Peyer's patch (tissue), 4 donors: ENCODE data around the gene RXRA. TPM values are rescaled to one million over a fixed set of nuclear protein-coding genes. Genes with fewer than 3 reads are reported as not detected.
A peak's percentile ranks its signal among the peaks of the same experiment; 100 is the strongest.

ENCODE experiments used
- DNase-seq, 3 donors: peaks; one replicate each; pipeline ENCODE4 v3.0.0-alpha.2; 2017 to 2019
- H3K27ac ChIP-seq, 4 donors: fragments of 200-600 bp; sonication (generic); one replicate each; pipeline ENCODE4 v1.5.1; 2016 to 2019
- H3K27me3 ChIP-seq, 2 donors: fragments of 200-600 bp; sonication (generic); one replicate each; pipeline ENCODE4 v1.5.1; 2019
- H3K36me3 ChIP-seq, 3 donors: fragments of 200-600 bp; sonication (generic); one replicate each; pipeline ENCODE4 v1.5.1; 2016 to 2019
- H3K4me1 ChIP-seq, 4 donors: fragments of 200-600 bp; sonication (generic); one replicate each; pipeline ENCODE4 v1.5.1; 2016 to 2019
- H3K4me3 ChIP-seq, 4 donors: fragments of 200-600 bp; sonication (generic); 1 replicate in 3 of 4; 2 replicates in 1 of 4; pipeline ENCODE4 v1.5.1; 2016 to 2019; ENCODE audit warnings: mild to moderate bottlenecking in 1 of 4
- H3K9me3 ChIP-seq, 4 donors: fragments of 200-600 bp; sonication (generic); one replicate each; pipeline ENCODE4 v1.5.1; 2016 to 2019; ENCODE audit warnings: mild to moderate bottlenecking in 1 of 4
- CTCF ChIP-seq, 6 experiments: fragments of 450-650 bp in 4 of 6; fragments of 200-600 bp in 2 of 6; sonication (generic) in 1 of 6; IDR thresholded peaks; one replicate each; pipeline ENCODE4 v1.5.1; 2017 to 2019; ENCODE audit warnings: antibody characterized with exemption in 6 of 6, mild to moderate bottlenecking in 3 of 6, moderate library complexity in 1 of 6
- POLR2A ChIP-seq, 2 donors: fragments of 450-650 bp; IDR thresholded peaks; one replicate each; pipeline ENCODE4 v1.5.1; 2017; ENCODE audit warnings: antibody characterized with exemption in 2 of 2, mild to moderate bottlenecking in 2 of 2, moderate library complexity in 2 of 2
- total RNA-seq, 4 donors: library from RNA; depleted of rRNA; stranded (reverse); fragments of >200 nt; gene quantifications; one replicate each; pipeline ENCODE4 v1.1.0, GENCODE V29; 2016

Gene RXRA
- total RNA-seq, 4 donors from 2014 or later = 54.5 to 83.6 (median 65.4) TPM

GRCh38 chr9:134333234-134333873 lies 7.1 kb downstream of the RXRA start:
- Histone ChIP-seq H3K4me3 (peak overlapping the region in 2 of 4 donors; percentile 12 to 18), H3K27me3 (no peaks in the 10 kb centered on the region), H3K4me1 (peaks cover 0 to 99% (median 24%) of the 10 kb centered on the region in 4 donors), H3K27ac (peak overlapping the region; percentile 17 to 98 (median 80)), H3K9me3 (no peaks in the 10 kb centered on the region), H3K36me3 (no peaks in the 10 kb centered on the region)
- DNase-seq = peak in 2 of 3 donors; percentile 89 to 90
- TF ChIP-seq CTCF (IDR thresholded peaks at IDR 0.05) (no peak), POLR2A (IDR thresholded peaks at IDR 0.05) (no peak)

GRCh38 chr9:134333874-134334581 lies 7.8 kb downstream of the RXRA start:
- Histone ChIP-seq H3K36me3 (no peaks in the 10 kb centered on the region), H3K9me3 (no peaks in the 10 kb centered on the region), H3K27me3 (no peaks in the 10 kb centered on the region), H3K27ac (peak overlapping the region in 3 of 4 donors; percentile 80 to 98 (median 80)), H3K4me1 (peaks cover 0 to 99% (median 24%) of the 10 kb centered on the region in 4 donors), H3K4me3 (peak overlapping the region in 2 of 4 donors; percentile 12 to 18)
- no peak for TF ChIP-seq CTCF (IDR thresholded peaks at IDR 0.05)
- TF ChIP-seq POLR2A (IDR thresholded peaks at IDR 0.05) = no peak
- no peak for DNase-seq

- H3K36me3 ChIP-seq = no peaks in the 10 kb centered on the region
- no peak overlapping the region for H3K4me3 ChIP-seq
- no peak for TF ChIP-seq POLR2A (IDR thresholded peaks at IDR 0.05)
- H3K27me3 ChIP-seq = no peaks in the 10 kb centered on the region
- no peak for DNase-seq
- H3K4me1 ChIP-seq = peaks cover 0 to 99% (median 27%) of the 10 kb centered on the region in 4 donors
- no peaks in the 10 kb centered on the region for H3K9me3 ChIP-seq
- H3K27ac ChIP-seq = peak overlapping the region in 3 of 4 donors; percentile 80 to 98 (median 80)
These were observed 8.8 kb downstream of the RXRA start for GRCh38 chr9:134335061-134335460.

GRCh38 chr9:134335486-134336220 lies 9.4 kb downstream of the RXRA start:
- H3K27me3 ChIP-seq = no peaks in the 10 kb centered on the region
- peak overlapping the region in 2 of 4 donors; percentile 33 to 42 for H3K4me3 ChIP-seq
- TF ChIP-seq POLR2A (IDR thresholded peaks at IDR 0.05) (peak; percentile 74 to 87), CTCF (IDR thresholded peaks at IDR 0.05) (peak in 1 of 6 experiments; percentile 4)
- H3K27ac ChIP-seq = peak overlapping the region in 3 of 4 donors; percentile 80 to 98 (median 80)
- H3K9me3 ChIP-seq = no peaks in the 10 kb centered on the region
- peaks cover 0 to 99% (median 27%) of the 10 kb centered on the region in 4 donors for H3K4me1 ChIP-seq
- no peaks in the 10 kb centered on the region for H3K36me3 ChIP-seq
- peak in 2 of 3 donors; percentile 88 to 94 for DNase-seq

GRCh38 chr9:134336228-134336627 lies 10.0 kb downstream of the RXRA start:
- peak overlapping the region in 3 of 4 donors; percentile 80 to 98 (median 80) for H3K27ac ChIP-seq
- TF ChIP-seq POLR2A (IDR thresholded peaks at IDR 0.05) = no peak
- no peak for TF ChIP-seq CTCF (IDR thresholded peaks at IDR 0.05)
- no peak for DNase-seq

More at GRCh38 chr9:134336228-134336627, 10.0 kb downstream of the RXRA start:
- Histone ChIP-seq H3K36me3 (no peaks in the 10 kb centered on the region), H3K27me3 (no peaks in the 10 kb centered on the region), H3K9me3 (no peaks in the 10 kb centered on the region), H3K4me3 (peak overlapping the region in 2 of 4 donors; percentile 33 to 42), H3K4me1 (peaks cover 0 to 99% (median 33%) of the 10 kb centered on the region in 4 donors)
